ENCODE measurements around the gene A1CF.

GRCh38 chr10:50931948-50932431, 46.6 kb upstream of the A1CF start:
- TF ChIP-seq, protein P1, sequence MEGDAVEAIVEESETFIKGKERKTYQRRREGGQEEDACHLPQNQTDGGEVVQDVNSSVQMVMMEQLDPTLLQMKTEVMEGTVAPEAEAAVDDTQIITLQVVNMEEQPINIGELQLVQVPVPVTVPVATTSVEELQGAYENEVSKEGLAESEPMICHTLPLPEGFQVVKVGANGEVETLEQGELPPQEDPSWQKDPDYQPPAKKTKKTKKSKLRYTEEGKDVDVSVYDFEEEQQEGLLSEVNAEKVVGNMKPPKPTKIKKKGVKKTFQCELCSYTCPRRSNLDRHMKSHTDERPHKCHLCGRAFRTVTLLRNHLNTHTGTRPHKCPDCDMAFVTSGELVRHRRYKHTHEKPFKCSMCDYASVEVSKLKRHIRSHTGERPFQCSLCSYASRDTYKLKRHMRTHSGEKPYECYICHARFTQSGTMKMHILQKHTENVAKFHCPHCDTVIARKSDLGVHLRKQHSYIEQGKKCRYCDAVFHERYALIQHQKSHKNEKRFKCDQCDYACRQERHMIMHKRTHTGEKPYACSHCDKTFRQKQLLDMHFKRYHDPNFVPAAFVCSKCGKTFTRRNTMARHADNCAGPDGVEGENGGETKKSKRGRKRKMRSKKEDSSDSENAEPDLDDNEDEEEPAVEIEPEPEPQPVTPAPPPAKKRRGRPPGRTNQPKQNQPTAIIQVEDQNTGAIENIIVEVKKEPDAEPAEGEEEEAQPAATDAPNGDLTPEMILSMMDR (IDR thresholded peaks at IDR 0.05): no peak
- no peak for TF ChIP-seq POLR2A (IDR thresholded peaks at IDR 0.05)
- no peak for TF ChIP-seq EP300 (IDR thresholded peaks at IDR 0.05)

Measured in ovary (tissue), 3 donors.